CD4-positive, alpha-beta T cell treated with Interleukin-15 for 1 hour (primary cell): ENCODE results near the gene GALNT17.

Experiments
- DNase-seq: peaks from one replicate; pipeline ENCODE4 v3.0.0-alpha.2; 2020

Gene GALNT17

GRCh38 chr7:71345117-71345884, 213.4 kb downstream of the GALNT17 start:
- DNase-seq: no peak

GRCh38 chr7:71348821-71349681, 217.1 kb downstream of the GALNT17 start:
- DNase-seq: no peak

DNA sequence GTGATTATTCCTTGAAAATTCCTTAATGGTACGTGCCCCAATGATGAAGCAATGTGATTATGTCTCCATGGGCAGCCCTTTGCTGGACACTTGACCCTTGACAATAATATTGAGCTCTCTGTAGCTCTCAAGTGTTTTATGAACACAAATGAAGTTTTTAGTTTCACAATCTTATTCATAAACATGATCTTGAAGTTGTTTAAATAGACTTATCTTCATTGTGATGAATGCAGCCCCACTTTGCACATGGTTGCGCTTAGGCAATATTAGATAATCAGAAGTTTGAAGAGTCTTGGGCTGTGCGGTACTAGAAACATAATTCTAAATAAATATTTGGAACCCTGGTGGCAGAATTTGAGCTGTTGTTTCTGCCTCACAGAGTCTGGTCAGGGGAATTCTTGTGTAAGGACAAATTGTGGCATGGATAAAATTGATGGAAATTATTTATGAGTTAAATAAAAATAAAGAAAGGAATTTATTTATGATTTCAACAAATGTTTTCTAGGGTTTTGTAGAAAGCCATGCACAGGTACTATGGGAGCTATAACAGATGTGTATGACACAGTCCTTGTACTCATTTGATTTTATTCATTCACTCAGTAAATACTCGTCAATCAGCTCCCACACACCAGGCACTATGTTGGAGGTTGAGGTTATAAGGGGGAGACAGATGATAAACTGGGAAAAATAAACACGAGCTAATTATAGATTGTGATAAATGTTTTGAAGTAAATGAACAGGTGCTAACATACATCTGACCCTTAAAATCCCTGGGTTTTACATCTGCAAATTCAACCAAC, 217.9 kb downstream of the GALNT17 start:
- DNase-seq: no peak

DNA sequence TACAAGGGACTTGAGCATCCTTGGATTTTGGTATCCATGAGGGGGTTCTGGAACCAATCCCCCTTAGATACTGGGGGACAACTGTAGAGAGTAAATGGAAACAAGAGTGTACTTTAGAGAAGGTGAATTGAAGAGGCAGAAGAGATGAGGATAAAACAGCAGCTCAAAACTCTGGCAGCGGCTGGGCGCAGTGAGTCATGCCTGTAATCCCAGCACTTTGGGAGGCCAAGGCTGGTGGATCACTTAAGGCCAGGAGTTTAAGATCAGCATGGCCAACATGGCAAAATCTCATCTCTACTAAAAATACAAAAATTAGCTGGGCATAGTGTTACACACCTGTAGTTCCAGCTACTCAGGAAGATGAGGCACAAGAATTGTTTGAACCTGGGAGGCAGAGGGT, 218.7 kb downstream of the GALNT17 start:
- no peak for DNase-seq

DNA sequence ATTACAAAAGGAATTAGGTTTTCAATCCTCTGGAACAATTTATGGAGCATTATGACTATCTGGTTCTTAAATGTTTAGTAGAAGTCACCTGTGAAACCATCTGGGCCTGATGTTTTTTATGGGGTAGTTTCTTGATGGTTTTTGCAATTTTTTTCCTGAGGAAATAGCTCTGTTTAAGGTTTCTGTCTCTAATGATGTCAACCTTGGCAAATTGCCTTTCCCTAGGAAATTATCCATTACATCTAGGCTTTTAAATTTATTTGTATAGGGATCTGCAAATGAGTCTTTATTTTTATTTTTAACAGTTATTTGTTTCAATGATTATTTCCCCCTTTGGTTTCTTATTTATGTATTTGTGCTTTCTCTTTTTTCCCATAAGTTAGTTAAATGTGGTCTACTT, 222.8 kb downstream of the GALNT17 start:
- no peak for DNase-seq

GRCh38 chr7:71361451-71362032, 229.6 kb downstream of the GALNT17 start:
- no peak for DNase-seq

- no peak for DNase-seq
These were observed 230.3 kb downstream of the GALNT17 start for GRCh38 chr7:71362240-71362639.

- no peak for DNase-seq
These were observed 231.3 kb downstream of the GALNT17 start for GRCh38 chr7:71363223-71363622.

- no peak for DNase-seq
These were observed 231.7 kb downstream of the GALNT17 start for GRCh38 chr7:71363627-71364026.

DNA sequence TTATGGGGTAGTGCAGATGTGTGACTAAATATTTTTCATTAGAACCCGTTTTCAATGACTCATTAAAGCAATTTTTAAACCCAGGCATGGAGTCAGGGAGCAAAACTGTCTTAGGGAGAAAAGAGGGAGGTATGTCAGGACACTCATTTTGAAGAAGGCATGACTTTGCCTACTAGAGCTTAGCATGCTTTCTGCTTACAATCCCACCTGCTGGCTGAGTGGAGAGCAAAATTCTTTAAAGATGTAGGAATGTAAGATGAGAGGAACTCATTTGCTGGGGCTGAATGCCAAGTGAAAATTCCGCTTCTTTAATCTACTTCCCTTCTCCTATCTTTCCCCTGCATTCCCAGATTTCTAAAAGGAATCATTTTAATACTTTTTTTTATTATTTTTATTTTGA, 232.6 kb downstream of the GALNT17 start:
- DNase-seq: no peak

DNA sequence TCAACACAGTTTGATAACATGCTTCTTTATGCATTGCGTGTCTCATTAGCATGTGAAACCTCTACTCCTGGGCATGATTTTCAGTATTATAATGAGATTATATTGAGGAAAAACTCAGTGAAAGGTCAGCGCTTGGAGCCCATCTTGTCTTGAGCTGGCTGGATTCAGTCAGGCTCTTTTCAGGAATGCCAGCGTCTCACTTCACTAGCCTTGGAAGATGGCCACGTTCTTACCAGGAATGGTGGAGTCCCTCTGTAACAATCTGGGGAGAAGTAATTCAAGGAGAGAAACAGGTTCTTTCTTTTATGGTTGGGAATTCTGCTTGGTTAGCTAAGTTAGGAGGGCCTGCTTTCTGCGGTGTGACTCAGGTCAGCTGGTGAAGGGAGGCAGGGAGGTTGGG, 241.0 kb downstream of the GALNT17 start:
- no peak for DNase-seq

- no peak for DNase-seq
These were observed 245.1 kb downstream of the GALNT17 start for GRCh38 chr7:71377062-71377461.

DNA sequence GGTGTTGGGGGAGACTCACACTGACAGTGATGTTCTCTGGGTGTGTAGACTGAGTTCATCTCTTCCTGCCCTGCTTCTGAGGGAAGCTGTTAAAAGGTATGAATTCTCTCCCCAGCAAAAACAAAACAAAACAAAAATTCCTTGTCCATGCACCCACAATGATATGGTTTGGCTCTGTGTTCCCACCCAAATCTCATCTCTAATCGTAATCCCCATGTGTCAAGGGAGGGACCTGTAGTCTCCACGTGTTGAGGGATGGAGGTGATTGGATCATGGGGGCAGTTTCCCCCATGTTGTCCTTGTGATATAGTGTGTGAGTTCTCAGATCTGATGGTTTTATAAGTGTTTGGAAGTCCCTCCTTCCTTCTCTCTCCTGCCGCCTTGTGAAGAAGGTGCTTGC, 245.5 kb downstream of the GALNT17 start:
- DNase-seq: no peak

GRCh38 chr7:71384094-71384493, 252.2 kb downstream of the GALNT17 start:
- DNase-seq: no peak

- DNase-seq: no peak
These were observed 253.4 kb downstream of the GALNT17 start for GRCh38 chr7:71385330-71385729.

DNA sequence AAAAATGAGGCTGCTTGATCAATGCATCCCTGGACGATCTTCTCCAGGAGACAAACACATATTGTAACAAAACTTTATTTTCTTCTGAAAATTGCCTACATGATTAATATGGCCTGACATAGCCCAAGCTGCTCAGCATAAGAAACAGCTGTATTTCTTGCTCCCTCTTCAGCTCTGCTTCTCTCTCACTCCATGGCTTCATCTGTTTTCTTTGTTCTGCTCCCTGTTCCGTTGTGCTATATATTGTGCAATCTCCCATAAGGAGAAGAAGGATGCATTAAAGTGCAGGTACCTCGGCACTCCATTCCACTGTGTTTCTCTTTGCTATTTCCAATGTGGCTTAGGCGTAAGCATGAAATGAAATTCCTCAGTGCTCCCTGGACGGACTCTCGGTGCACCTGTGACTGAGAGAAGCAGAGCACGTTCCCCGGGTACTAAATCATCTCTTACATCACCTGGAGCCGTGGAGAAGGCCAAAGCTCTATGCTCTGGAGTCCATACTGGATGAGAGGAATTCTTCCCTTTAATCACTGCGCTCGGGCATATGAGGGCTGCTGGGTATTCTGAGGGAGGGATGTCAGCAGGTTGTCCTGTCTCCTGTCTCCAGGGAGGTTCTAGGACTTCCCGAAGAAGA, 254.3 kb downstream of the GALNT17 start:
- DNase-seq: no peak

GRCh38 chr7:71388181-71388580, 256.2 kb downstream of the GALNT17 start:
- DNase-seq: no peak

GRCh38 chr7:71389976-71390375, 258.0 kb downstream of the GALNT17 start:
- DNase-seq: no peak

GRCh38 chr7:71393661-71394060, 261.7 kb downstream of the GALNT17 start:
- DNase-seq: no peak

DNA sequence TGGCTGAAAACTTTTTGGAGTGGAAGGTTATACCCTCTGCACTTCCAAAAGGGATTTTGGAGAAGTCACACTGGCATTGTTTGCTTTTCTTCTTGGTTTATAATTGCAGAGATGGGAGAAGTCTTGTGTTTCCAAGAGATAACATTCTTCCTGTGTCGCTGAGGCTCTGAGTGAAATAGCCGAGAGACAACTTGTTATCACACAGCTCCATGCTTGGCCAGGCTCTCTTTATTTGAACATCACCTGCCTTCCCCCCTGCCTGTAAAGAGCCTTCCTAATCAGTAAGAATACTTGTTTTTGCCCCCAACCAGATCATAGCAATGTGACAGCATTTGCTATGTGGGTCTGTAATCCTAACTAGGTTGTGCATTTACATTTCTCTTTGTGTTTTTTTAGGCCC, 270.7 kb downstream of the GALNT17 start:
- no peak for DNase-seq

GRCh38 chr7:71403202-71403946, 271.4 kb downstream of the GALNT17 start:
- DNase-seq: no peak
